Kidney tubule cell (primary cell): ENCODE data around the gene SEMA7A.
A peak's percentile ranks its signal among the peaks of the same experiment; 100 is the strongest.

Source experiments
- DNase-seq: peaks from one replicate; pipeline ENCODE4 v3.0.0-alpha.2; 2018; ENCODE audit warnings: low spot score

SEMA7A gene

DNA sequence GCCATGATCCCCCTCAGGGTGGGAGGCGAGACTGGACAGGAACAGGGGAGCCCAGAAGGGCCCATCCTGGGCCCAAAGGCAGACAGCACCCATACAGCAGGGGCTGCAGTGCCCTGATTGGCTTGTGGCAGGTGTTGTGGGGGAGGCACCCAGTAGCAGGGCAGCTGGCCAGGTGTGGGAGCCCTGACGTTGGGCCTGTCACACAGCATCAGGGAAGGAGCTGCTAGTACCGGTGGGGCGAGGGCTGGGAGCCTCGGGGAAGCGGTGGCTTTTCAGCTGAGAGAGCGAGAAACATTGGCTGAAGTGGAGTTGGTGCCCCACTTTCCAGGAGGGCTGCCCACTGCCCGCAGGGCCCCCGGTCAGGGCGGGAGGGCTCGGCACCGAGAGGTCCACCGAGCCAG, 46.6 kb downstream of the SEMA7A start:
- no peak for DNase-seq

DNA sequence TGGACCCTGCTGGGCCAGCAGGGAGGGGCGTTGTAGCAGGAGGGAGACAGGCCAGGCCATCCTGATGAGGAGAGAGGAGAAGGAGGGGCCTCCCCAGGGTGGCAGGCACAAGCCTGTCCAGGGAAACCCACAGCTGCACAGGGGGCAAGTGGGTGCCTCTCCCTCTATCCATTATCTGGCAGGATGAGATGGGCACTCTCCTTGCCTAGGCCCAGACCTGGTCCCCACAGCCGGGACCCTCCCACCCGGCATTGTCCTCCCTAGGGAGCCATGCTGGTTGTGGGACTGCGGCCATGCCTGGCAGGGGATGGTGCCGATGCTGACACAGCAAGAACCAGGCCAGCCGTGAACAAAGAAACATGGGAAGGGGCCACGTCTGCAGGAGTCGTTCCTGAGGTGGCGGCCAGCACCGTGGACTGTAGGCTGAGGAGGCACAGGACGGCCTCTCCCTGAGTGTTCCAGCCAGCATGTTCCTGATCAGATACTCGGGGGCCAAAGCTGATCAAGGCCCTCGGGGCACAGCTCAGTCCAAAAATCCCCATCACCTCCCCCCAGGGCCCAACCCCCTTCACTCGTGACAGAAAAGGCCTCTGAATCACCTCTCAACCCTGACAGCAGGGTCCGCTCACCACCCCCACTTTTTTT, 47.1 kb downstream of the SEMA7A start:
- no peak for DNase-seq

DNA sequence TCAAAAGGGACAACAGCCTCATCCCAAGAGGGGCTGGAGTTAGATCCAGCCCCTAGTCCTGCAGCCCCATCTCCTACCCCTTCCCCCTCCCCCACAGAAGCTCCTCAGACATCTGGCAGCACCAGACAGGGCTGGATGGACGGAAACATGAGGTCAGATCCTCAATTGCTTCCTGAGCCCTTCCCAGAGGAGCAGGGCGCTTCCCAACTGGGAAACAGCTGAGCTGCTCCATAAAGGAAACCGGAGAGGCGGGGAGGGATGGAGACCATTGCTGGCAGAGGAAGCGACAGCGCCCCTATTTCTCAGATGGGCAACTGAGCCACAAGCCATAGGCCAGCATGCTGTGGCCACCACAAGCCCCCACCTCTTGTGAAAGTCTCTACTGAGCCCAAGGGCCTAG, 48.0 kb downstream of the SEMA7A start:
- DNase-seq = no peak

DNA sequence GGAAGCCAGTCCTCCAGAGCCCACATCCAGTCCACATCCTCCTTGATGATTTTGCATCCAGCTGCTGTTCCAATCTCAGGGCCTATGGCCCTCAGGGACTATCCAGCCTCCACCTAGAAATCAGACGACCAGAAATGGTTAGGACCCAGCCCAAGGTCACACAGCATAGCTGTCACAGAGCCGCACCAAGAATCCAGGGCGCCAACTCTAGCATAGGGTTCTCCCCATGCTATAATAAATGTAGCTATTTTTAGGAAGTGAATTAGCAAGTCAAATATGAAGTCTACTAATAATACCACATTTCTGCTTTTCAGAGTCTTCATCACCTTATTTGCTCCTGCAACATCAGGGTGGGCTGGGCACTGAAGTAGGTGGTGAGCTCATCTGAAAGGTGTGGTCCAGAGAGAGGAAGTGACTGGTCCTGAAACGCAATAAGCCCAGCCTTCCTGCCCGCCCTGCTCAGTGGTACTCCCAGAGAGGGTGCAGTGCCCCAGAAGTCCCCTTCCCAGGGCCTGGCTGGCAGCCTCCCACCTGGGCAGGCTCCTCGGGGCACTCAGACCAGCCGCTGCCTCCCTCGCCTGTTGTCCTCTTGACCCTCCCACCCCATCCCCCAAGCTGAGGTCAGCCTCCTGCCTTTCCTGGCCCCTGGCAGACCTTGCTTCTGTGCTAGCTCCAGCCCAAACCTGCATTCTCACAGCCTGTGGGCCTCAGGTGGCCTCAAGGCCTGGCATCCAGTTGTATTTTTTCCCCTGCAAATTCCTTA, 48.7 kb downstream of the SEMA7A start:
- DNase-seq = peak; percentile 97

DNA sequence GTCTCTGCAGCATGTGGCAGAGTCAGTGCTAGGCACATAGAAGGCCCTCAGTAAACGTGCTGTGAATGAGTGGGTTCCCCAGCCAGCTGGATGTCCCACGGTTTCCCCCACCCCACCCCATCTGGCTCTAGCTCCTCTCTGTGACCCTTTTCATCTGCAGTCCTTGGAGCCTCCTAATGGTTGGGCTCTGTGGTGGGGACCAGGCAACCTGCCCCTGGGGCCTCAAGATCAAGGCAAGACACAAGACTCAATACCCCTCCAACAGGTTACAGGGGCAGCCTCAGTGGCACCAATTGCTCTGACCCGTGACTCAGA, 49.2 kb downstream of the SEMA7A start:
- no peak for DNase-seq

DNA sequence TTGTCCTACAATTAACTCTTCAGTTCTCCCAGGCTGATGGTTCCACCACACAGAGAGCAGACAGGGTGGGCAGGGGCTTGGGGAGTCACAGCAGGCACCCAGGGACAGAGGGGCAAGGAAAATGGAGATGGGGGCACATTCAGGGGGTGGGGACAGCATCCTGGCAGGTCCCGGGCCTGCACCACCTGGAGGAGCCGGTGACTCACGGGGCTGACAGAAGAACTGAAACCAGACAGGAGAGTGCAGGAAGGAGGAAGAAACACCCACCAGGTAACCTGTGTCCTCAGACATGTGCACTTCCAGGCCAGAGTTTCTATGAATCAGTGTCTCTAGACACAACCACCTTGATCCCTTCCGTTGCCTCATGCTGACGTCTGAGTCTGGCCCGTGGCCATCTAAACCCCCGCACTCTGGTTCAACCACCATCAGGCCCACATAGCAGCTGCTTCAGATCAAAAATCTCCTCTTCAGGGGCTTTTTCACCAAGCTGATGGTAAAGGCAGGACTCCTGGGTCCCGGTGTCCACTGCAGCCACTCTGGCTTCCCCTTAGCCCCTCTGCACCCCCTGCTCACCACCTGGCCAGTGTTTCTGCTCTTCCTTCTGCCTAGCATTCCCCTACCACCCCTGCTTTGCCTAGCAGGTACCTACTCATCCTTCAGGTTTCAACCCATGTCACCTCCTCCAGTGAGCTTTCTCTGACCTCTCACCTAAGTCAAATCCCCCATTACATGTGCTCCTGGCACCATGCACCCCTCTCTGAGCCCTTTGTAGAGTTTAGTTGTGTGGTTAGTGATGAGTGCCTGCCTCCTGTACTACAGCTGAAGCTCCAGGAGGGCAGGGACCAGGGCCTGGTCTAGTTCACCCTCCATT, 49.8 kb downstream of the SEMA7A start:
- DNase-seq = peak; percentile 99

DNA sequence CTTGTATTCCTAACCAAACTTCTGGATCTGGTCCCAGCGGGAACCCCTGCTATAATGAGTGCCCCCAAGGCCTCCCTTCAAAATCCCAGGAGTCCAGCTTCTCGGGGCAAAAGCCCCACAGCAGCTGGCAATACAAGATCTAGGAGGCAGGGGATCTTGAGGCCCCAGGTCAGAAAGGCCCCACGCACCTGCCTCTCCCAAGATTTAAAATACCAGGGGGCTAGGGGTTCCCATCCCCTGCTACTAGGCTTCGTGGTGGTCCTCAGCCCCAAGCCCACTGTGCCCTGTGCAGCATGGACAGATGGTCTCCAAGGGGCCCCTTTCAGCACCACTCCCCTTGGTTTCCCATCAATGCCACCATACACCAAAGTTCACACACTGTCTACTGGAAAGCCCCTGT, 50.5 kb downstream of the SEMA7A start:
- no peak for DNase-seq

DNA sequence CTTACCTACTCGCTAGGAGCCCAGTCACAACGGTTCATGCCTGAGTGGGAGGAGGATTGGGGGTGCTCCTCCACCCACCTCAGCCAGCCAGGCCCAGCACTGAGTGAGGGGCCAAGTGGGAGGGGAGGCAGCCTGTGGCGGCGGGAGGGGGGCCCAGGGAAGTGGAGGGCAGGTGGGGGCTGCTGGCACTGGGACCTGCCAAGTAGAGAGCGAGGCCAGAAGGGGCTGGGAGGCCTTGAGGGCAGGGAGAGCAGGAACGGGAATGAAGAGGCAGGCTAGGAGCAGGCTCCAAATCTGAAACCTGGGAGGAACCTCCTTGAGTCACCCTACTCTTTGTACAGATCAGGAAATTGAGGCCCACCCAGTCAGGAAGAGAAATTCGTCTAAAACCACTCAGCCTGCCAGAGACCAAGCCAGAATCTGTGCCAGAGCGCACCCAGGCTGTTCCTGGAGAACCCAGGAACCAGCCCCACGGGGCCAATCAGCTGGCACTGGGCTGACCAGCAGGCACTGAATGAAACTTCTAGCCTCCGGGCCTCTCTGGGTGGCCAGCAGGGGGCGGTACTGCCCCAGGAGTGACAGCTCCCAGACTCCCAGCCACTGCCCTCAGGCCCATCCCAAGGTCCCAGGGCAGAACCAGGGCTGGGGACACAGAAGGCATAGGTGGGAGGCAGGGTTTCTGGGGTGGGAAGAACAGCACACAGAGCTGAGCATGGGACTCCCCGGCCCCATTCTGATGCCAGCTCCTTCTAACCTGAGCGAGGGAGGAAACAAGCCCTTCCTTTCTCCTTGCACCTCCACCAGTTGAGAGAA, 51.5 kb downstream of the SEMA7A start:
- DNase-seq = peak; percentile 91

DNA sequence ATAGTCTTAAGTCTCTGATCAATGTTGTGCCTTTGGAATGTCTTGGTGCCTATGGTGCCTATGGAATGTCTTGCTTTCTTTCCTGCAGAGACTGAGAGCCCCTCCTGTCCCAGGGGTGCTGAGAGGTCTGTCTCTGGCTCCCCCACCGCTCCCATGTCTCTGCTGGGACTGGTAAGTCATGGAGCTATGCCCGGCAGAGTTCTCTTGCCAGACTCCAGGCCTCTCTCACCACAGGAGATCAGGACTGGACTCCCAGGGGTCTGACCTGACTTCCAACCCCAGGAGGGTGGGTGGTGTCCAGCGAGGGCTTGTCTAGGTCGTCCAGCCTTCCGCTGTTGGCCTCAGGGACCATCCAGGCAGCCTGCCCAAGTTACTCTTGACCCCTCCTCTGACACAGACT, 52.3 kb downstream of the SEMA7A start:
- no peak for DNase-seq

DNA sequence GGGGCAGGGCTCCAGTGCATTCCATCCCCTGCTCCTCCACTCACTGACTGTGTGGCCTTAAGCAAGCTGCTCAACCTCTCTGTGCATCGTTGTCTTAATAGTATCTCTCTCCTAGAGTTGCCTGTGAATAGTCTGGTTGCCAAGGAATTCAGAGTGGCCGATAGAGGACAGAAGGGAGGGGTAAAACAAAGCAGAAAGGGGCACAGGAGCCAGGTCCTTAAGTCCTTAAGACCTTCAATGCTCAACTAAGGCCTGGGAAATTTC, 52.6 kb downstream of the SEMA7A start:
- DNase-seq = peak; percentile 22

DNA sequence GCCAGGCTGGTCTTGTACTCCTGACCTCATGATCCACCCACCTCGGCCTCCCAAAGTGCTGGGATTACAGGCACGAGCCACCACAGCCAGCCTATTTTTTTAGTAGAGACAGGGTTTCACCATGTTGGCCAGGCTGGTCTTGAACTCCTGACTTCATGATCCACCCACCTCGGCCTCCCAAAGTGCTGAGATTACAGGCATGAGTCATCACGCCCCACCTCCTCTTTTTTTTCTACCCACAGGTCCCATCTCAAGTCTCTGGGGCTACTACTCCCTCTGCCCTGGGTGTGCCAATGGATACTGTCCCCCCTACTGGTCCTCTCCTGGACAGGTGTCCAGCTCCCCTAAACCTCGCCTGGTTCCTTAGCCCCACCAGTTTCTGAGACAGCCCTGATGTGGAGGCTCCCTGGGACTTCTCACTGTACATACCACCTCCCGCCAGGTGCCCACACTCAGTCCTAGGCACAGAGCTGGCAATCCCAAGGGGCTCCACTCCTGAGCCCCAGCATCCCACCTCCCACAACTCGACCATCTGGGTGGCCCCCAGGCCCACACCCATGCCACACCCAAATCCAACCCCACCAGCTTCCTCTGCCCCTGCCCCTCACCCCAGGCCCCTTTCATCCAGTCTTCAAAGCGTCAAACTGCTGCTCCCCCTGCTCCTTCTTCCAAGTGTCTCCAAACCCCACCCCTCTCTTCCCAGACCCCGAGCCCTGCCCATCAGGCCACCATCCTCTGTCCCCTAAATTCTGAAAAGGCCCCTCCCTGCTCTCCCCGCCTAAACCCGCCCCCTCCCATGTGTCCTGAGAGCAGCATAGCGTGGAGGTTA, 53.2 kb downstream of the SEMA7A start:
- DNase-seq = no peak

DNA sequence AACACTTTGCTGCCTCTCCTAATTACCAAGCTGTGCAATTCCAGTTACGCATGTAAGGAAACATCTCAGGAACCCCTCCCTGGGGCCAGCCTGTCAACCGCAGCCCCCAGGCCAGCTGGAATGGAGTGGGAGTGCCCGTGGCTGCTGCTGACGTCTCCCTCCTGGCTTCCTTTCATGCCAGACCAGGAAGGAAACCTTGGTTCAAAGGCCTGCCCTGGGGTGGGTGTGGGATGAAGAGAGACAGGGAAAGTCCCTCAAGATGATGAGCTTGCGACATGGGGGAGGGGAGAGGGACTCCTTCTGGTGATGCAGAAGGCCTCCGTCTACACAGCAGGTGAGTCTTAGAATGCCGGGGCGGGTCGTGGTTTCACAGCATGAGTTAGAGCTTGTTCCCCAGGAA, 54.9 kb downstream of the SEMA7A start:
- DNase-seq = peak; percentile 88

DNA sequence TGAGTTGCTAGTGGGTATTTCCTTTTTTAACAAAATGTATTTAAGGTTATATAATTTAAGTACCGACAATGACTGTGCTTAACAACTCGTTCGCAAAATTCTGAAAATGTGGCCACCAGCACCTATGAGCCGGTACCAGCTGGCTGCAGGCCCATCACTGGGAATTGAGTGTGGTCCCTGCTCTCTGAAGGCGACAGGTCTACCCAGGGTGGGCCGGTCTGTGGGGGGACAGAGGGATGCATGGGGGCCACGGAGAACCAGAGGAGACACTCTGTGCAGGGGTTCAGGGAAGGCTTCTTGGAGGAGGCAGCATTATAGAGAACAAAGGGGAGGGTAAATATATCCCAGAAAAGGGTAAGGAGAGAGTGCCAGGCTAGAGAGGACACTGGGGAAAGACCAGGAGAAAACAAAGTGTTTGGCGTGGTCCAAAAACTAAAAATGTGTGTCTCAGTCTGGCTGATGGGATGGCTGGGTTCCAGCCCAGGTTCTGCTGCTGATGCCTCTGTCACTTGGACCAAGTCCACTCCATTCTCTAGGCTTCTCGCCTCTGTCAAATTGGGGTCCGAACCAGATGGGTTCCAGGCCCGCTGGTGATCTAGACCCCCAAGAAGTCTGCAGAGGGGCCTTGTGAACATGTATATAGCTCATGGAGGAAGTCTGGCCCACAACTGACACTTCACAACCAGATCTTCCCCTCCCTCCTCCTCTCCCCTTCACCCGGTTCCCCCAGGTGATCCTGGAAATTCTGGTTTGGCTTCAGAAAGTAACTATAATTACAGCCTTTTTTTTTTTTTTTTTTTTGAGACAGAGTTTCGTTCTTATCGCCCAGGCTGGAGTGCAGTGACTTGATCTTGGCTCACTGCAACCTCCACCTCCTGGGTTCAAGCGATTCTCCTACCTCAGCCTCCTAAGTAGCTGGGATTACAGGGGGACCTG, 55.7 kb downstream of the SEMA7A start:
- DNase-seq = no peak

DNA sequence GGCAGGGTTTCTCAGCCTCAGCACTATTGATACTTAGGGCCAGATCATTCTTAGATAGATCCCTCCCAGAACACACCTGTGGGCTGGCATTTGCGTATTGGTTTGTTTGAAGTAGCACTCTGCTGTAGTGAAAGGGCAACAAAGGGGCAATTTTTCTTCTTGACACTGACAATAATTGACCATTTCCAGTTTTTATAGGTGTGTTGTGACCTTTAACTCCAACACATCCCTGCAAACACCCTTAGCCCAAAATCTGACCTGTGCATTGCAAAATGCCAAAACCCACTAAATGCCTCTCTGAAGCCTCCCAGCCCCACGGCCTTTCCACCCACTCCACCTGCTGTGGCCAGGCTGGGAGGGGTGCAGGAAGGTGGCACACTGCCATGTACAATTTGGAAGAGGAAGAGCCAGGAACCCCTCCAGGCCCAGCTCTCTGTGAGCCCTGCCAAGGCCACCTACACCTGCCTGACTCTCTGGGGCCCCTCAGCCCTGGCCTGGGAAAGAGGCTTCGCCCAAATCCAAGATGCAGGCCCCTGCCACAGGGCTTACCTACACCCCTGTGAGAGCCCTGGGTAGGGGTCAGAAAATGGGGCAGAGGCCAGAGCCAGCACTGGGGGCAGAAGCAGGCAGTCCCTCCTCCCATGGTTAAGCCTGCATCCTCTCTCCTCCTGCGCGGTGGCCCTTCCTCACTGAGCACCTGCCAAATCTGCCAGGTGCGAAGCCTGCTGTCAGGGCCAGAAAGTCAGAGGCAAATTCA, 56.8 kb downstream of the SEMA7A start:
- DNase-seq = no peak

DNA sequence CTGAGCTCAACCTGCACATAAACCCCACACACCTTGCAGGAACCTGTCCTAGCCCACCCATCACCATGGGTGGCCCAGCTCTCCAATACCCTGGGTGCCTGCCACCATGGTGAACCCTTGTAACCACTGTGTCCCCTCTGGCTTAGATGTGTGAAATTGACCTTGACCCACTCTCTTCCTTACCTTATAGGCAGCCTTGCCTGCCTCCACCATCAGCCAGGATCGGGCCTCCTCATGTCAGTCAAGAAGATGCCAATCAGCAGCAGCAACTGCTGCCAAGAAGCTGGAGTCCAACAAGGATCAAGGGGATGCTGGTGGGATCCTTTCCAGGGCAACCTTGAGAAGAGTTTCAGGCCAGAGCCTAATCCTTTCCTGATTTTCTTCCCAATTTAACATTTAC, 57.5 kb downstream of the SEMA7A start:
- DNase-seq = no peak

DNA sequence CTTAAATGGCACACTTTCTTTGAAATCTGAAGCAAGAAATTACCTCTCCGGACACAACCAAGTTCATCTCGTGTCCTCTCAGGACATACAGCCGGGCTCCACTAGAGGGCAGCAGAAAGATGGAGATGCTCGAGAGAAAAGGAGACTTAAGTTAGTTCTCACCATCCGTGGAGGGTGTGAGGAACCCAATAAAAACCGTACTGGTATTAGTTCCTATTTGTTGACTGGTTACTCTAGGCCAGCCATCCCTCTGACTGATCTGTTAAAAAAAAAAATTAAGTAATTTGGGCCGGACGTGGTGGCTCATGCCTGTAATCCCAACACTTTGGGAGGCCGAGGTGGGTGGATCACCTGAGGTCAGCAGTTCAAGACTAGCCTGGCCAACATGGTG, 58.5 kb downstream of the SEMA7A start:
- peak; percentile 86 for DNase-seq

DNA sequence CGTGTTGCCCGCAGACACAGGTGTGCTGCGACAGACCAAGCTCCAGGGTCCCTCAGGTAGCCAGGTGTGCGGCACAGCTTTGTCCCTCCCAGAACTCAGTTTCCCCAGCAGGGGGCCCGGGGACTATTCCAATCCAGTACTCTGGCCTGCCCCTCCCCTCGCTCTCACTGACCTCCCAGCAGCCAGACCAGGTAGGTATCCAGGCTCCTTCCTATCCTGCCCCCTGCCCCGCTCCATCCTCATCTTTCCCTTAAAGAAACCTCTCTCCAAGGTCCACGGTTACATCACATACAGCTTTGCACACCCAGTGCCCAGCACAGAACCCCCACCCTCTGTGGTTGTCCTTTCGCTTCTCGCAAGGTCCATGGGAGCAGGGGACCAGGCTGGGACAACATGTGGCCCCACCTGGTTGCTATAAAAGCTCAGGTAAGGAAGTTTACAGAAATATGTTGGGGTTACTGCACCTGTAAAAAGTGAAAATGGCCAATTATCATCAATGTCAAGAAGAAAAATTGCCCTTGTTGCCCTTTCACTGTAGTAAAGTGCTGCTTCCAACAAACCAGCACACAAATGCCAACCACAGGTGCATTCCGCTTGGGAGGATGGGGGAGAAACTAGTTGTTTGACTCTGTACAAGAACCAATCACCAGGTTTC, 59.0 kb downstream of the SEMA7A start:
- DNase-seq = no peak

DNA sequence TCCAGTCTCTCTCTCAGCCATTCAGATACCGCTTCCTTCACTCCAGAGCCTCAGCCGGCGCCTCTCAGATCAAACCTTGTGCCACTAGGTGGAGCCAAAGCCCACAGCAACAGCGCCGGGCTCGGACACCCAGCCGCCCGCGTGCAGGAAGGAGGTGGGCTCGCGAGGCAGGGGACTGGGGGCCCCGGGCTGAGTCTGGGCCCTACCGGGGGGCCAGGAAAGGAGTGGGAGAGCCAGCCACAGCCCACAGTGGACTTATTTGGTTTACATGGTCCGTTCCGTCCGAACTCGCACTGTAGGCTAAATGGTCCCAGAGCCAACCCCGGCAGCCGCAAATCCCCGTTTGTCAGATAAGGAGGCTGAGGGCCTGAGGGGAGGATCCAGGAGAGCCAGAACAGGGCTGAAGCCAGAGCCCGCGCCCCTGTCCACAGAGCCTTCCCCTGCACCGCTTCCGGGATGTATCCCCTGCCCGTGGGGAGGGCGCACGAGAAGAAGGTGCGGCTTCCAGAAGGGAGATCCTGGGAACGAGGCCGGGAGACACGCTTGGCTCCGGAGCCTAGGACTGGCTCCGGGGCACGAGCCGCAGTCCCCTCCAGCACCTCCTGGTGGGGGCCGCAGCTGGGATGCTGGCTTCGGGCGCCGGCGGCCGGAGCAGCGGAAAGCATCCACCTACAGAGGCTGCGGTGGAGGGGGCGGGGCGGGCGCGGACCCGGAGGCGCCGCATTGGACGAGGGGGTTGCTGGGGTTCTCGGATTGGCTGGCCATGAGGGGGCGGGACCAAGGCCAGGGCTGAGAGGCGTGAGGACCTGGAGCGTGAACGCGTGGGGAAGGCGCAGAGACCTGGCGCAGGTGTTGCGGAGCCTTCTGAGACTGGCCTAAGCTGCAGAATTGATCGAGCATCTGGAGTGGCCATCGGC, 59.8 kb downstream of the SEMA7A start:
- DNase-seq = peak; percentile 91
